Coronary artery (tissue), 2 donors: Measurements from ENCODE around the gene GBA2.

Source experiments
- DNase-seq: peaks from one replicate; pipeline ENCODE4 v3.0.0-alpha.2; 2017; ENCODE audit warnings: low spot score
- H3K27ac ChIP-seq, 2 donors: fragments of 200-600 bp; sonication (generic); one replicate each; pipeline ENCODE4 v1.5.1; 2016 to 2019
- H3K4me3 ChIP-seq: fragments of 200-600 bp; sonication (generic); 2 replicates; pipeline ENCODE4 v1.5.1; 2016; ENCODE audit warnings: mild to moderate bottlenecking, moderate library complexity
- TF ChIP-seq, protein P1 (sequence below): fragments of 200-600 bp; sonication (generic); IDR thresholded peaks from one replicate; pipeline ENCODE4 v1.5.1; 2019; ENCODE audit warnings: antibody characterized with exemption

The GBA2 gene

DNA sequence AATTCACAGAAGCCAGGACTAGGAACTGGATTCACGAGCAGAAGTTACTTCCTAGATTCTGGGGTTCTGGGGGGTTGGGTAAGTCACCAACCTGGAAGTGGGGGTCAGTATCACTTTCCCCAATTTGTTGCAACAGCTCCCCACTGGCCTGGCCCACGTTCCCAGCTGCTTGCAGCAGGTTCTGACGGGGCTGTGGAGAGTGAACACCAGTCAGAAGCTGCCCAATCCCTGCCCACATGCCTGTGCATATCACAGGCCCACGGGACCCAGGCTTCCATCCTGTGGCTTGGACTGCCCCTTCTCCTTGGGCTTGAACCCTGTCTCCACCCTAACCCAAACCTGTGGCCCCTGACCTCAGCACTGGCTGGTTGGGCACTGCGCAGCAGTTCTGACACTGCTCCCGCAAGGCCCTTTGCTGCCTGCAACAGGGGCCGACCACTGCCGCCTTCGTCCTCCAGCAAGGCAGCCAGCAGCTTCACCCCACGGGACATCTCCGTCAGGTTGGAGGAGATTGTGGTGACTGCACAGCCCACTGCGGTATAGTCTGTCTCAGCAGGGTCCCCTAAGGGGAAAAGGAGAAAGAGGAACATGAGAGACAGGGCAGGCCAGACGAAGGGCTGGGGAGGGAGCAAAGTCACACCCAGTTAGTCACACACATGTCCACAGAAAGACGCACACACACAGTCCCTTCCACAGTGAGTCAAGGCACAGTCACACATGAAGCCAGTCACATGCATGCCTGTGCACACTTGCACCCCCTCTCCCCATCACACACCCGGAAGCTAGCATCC lies 30.1 kb downstream of the GBA2 start:
- DNase-seq, result no peak
- TF ChIP-seq, protein P1, sequence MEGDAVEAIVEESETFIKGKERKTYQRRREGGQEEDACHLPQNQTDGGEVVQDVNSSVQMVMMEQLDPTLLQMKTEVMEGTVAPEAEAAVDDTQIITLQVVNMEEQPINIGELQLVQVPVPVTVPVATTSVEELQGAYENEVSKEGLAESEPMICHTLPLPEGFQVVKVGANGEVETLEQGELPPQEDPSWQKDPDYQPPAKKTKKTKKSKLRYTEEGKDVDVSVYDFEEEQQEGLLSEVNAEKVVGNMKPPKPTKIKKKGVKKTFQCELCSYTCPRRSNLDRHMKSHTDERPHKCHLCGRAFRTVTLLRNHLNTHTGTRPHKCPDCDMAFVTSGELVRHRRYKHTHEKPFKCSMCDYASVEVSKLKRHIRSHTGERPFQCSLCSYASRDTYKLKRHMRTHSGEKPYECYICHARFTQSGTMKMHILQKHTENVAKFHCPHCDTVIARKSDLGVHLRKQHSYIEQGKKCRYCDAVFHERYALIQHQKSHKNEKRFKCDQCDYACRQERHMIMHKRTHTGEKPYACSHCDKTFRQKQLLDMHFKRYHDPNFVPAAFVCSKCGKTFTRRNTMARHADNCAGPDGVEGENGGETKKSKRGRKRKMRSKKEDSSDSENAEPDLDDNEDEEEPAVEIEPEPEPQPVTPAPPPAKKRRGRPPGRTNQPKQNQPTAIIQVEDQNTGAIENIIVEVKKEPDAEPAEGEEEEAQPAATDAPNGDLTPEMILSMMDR, result no peak
- Histone ChIP-seq H3K4me3 (no peak overlapping the region), H3K27ac (peak overlapping the region in 1 of 2 donors; percentile 13)

DNA sequence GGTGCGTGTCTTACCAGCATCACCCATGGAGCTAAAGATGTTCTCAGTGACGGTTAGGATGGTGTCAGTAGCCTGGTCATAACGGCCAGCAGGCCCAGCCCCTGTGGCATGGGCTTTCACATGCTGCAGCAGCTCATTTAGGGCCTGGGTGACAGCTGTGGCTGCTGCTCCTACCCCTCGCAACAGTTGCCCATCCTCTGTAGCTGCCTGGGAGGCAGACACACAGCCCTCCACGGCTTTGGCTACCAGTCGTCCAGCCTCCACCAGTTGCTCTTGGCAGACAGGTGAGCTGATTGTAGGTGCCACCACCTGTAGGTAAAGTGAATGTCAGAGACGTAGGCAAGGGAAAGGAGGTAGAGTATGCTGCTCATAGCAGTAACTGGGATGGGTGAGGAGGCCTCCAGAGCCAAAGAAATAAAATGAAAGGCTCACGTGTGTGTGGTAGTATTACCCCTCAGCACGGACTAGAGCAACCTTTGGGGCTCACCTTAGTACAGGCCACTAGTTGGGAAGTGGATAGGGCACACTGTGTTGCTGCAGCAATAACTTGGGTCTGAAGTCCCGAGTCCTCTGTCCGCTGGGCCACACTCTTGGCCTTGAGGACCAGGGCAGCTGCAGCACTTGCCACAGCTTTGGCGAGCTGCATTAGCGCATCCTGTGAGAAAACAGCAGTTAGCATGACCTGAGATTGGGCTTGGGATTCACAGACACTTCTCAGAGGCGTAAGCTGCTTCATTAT lies 31.7 kb downstream of the GBA2 start:
- Histone ChIP-seq H3K27ac (peak overlapping the region in 1 of 2 donors; percentile 63), H3K4me3 (no peak overlapping the region)
- no peak for DNase-seq
- TF ChIP-seq, protein P1, result no peak

DNA sequence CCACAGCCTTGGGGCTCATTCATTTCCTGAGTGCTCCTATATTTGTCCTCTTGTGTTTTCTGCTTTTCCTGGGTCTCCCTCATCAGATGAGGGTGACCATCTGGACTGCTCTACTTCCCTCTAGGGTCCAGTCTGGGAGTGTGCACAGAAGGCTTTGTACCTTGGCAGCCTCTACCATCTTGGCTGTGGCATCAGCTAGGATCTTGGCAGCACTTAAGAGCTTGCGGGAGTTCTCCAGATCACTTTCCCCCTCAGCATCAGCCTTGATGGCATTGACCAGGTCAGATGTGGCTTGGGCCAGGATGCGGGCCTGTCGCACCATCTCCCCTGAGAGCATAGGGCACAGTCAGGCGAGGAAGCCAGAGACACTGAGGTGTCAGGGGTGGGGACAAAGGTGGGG lies 32.8 kb downstream of the GBA2 start:
- TF ChIP-seq, protein P1, result no peak
- no peak for DNase-seq
- H3K4me3 ChIP-seq, result no peak overlapping the region
- H3K27ac ChIP-seq, result peak overlapping the region; percentile 43 to 63

DNA sequence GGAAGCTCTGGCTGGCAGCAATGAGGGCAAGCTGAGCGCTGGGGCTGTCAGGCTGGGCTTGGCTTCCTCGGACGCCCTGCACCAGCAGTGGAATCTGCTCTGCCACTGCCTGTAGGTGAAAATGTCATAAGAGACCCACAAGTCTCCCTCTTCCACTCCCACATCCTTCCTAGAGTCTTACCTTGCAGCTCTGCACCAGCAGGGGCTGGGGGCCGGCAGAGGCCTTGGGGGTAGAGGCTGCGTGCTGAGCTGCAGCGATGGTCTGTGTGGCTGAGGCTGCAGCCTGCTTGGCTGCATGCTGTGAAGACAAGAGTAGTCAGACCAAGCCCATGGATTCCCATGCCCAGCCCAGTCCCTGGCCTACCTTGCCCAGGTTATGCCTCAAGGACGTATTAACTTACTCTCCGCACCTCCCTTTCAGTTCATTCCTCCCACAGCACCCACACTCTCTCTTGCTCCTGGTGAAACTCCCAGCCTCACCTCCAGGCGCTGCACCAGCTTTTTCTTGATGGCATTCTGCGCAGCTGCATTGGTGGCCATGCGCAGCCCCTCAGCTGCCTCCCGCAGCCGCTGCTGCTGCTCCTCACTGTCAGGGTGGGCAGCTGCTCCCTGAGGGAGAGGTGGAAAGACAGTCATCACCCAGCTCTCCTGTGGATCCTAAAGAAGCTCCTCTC lies 34.3 kb downstream of the GBA2 start:
- peak overlapping the region in 1 of 2 donors; percentile 63 for H3K27ac ChIP-seq
- TF ChIP-seq, protein P1, result no peak
- no peak overlapping the region for H3K4me3 ChIP-seq
- no peak for DNase-seq

DNA sequence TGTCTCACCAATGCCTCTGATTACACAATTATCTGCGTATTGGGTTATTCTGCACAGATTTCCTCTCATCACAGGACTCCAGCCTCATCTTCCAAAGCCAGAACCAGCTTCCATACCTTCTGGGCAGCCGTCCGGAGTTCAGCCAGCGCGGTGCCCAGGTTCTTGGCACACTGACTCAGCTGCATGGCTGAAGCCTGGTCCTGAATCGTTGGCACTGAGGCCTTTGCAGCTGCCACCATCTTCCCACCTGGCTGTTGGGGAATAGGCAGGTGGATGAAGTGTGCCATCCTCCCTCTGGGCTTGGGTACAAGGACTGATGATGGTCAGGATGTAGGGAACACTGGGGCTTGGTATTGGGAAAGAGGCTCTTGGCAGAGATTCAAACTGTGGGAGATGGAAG lies 34.9 kb downstream of the GBA2 start:
- TF ChIP-seq, protein P1, result no peak
- no peak for DNase-seq
- peak overlapping the region in 1 of 2 donors; percentile 63 for H3K27ac ChIP-seq
- H3K4me3 ChIP-seq, result no peak overlapping the region

DNA sequence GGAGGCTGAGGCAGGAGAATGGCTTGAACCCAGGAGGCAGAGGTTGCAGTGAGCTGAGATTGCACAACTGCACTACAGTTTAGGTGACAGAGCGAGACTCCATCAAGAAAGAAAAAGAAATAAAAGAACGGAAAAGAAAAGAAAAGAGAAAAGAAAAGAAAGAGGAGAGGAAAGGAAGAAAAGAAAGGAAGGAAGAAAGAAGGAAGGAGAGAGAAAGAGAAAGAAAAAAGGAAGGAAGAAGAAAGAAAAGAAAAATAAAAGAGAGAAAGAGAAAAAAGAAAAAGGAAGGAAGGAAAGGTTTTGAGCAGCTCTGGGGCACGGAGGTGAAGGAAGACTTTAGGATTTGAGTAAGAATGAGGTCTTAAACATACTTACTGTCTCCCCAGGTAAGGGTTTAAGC lies 35.5 kb downstream of the GBA2 start:
- Histone ChIP-seq H3K4me3 (no peak overlapping the region), H3K27ac (peak overlapping the region in 1 of 2 donors; percentile 63)
- TF ChIP-seq, protein P1, result no peak
- DNase-seq, result no peak
